Stimulated activated CD8-positive, alpha-beta memory T cell treated with anti-CD3 and anti-CD28 coated beads, Interleukin-12 subunit alpha, Interleukin-12 subunit beta, amount 100 ng/mL, for 4 hours (primary cell): ENCODE measurements around the gene ABI3.

ENCODE experiments used
- DNase-seq: peaks from one replicate; pipeline ENCODE4 v3.0.0-alpha.2; 2020; ENCODE audit warnings: low read depth

ABI3 gene

GRCh38 chr17:49225554-49226236 lies 15.2 kb downstream of the ABI3 start:
- no peak for DNase-seq

- no peak for DNase-seq
These were observed 16.4 kb downstream of the ABI3 start for GRCh38 chr17:49226771-49227435.

- DNase-seq: peak; percentile 61
These were observed 17.1 kb downstream of the ABI3 start for GRCh38 chr17:49227436-49228261.

GRCh38 chr17:49229076-49229804 lies 18.7 kb downstream of the ABI3 start:
- DNase-seq: no peak

GRCh38 chr17:49229805-49230600 lies 19.5 kb downstream of the ABI3 start:
- DNase-seq: no peak

GRCh38 chr17:49230636-49231562 lies 20.4 kb downstream of the ABI3 start, which contains the start of gene PHOSPHO1:
Gene PHOSPHO1, minus strand, starts transcription at chr17:49230787. Its CDS starts 4,096 bp downstream, at chr17:49226691.
- DNase-seq: peak; percentile 79

GRCh38 chr17:49231563-49231894 lies 21.0 kb downstream of the ABI3 start:
- DNase-seq: no peak

- no peak for DNase-seq
These were observed 24.1 kb downstream of the ABI3 start for GRCh38 chr17:49234509-49235080.

- no peak for DNase-seq
These were observed 25.4 kb downstream of the ABI3 start for GRCh38 chr17:49235896-49236295.

- DNase-seq: no peak
These were observed 29.5 kb downstream of the ABI3 start for GRCh38 chr17:49239963-49240362.

- no peak for DNase-seq
These were observed 30.1 kb downstream of the ABI3 start for GRCh38 chr17:49240619-49241018.

GRCh38 chr17:49241040-49241439 lies 30.5 kb downstream of the ABI3 start:
- DNase-seq: no peak

- no peak for DNase-seq
These were observed 31.3 kb downstream of the ABI3 start for GRCh38 chr17:49241692-49242397.

GRCh38 chr17:49242813-49243212 lies 32.3 kb downstream of the ABI3 start:
- DNase-seq: no peak

GRCh38 chr17:49244839-49245238 lies 34.3 kb downstream of the ABI3 start:
- DNase-seq: no peak

- DNase-seq: no peak
These were observed 37.4 kb downstream of the ABI3 start for GRCh38 chr17:49247944-49248343.

- no peak for DNase-seq
These were observed 38.8 kb downstream of the ABI3 start for GRCh38 chr17:49249292-49249794.

GRCh38 chr17:49249890-49250522 lies 39.5 kb downstream of the ABI3 start:
- DNase-seq: no peak
